Bladder microvascular endothelial cell (primary cell): ENCODE measurements around the gene LRTM1. TPM values are rescaled to one million over a fixed set of nuclear protein-coding genes. Genes with fewer than 3 reads are reported as not detected.

Source experiments
- total RNA-seq: library from RNA; depleted of rRNA; stranded (reverse); fragments of >200 nt; gene quantifications from 2 replicates; pipeline ENCODE4 v1.2.3, GENCODE V29; 2014

LRTM1 gene
- not detected in 2 replicates for total RNA-seq

DNA sequence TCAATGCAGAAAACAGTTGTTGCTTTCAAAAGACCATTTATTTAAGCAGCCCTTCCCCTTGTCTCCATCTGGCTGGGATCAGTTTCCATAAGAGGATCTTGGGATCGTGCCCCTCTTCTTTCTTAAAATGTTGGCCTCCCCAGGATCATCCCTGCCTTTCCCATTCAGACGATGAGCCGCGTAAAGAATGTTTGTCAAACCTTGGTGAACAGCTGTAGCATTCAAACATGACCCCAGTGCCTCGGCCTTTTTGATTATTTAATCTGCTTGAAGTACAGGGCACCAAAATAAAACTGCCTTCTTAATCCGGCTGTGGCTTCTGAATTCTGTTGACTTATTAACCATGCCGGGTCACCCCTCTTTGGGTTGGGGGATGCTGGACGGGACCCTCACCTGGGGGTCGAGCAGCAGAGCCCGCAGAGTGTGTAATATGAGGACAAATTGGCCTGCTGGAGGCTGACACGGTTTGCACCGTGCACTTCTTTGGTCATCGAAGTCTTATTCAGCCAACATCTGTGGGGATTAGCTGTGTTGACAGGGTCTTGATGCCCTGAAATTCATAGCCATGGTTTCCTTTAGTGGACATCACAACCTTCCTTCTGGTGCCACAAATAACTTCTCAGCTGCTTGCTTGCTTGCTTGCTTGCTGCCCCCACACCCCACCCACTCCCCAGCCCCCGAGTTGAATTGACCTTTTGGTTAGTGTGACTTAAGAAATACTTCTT is at the start of gene LRTM1:
Gene LRTM1, minus strand, starts transcription at position 14 of the 725 bp plus-strand sequence. CDS start 148 bp downstream, outside the sequence.

